Fibroblast of skin of abdomen (primary cell): Measurements from ENCODE around the gene GCSH. TPM values are rescaled to one million over a fixed set of nuclear protein-coding genes. Genes with fewer than 3 reads are reported as not detected.
A peak's percentile ranks its signal among the peaks of the same experiment; 100 is the strongest.
"Not testable (repeated sequence)": the region's sequence is repeated elsewhere in the genome, so short reads cannot be mapped to it uniquely, and the experiment has no call there.

ENCODE experiments used
- DNase-seq: peaks from one replicate; pipeline ENCODE4 v3.0.0-alpha.2; 2013
- polyA plus RNA-seq, 2 experiments: library from polyadenylated mRNA; unstranded; fragments of 120-200 nt; gene quantifications; one replicate each; pipeline ENCODE4 v1.2.1, GENCODE V29; 2013; ENCODE audit not compliant: insufficient read length in 2 of 2

Gene GCSH
- polyA plus RNA-seq (2013, experiment 1 of 2; ENCODE audit: insufficient read length): 38.6 TPM
- polyA plus RNA-seq (2013, experiment 2 of 2; ENCODE audit: insufficient read length): 39.9 TPM

DNA sequence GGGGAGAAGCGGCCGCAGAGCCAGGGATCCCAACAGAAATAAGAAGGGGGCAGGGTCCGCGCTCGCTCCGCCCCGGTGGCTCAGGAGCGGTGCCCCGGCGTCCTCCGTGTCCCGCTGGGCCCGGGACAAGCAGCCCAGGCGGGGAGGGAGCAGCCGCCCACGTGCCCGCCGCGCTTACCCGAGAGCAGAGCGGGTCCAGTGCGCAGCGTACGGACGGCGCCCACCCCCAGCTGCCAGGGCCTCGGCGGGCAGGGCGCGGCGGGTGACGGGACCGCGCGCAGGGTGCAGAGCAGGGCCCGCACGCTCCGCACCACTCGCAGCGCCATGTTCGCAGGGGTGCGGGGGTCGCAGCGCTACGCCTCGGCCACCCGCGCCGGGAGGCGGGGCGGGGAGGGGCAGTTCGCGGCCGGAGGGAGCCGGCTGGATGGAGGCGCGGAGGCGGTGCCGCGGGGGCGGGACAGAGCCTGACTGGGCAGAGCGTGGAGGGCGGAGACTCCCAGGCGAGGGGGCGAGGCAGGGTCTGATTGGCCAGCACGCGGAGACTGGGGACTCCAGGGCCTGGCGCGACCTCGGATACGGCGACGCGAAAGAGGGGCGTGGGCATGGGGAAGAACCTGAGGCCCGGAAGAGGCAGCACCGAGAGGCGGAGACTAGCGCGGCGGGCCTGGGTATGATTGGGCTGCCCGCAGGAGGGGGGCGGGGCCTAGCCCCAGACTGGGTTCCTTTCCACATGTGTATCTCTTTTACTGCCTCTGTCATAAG is at the start of gene GCSH:
Gene GCSH (minus strand): TSS at position 443 of the 762 bp plus-strand sequence. CDS start 117 bp downstream, at position 326.
- DNase-seq: peak; percentile 98

DNA sequence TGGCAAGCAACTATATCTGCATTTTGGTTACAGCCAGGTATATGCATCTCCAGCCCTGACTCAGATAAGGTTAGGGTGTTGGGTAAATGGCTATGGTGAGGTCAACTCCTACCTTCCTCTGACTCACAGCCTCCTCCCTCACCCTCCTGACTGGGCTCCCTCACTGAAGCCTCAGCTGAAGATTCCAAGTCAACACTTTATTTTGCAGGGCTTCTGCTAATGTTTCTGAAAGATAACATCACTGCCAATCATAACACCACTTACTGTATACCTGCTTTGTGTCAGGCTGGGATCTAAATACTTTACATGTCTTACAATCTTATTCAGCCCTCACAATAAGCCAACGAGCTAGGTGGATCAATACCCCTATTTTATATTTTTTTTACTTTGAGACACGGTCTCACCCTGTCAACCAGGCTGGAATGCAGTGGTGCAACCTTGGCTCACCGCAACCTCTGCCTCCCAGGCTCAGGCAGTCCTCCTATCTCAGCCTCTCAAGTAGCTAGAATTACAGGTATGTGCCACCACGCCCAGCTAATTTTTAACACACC is 47.8 kb upstream of the GCSH start:
- DNase-seq: no peak

DNA sequence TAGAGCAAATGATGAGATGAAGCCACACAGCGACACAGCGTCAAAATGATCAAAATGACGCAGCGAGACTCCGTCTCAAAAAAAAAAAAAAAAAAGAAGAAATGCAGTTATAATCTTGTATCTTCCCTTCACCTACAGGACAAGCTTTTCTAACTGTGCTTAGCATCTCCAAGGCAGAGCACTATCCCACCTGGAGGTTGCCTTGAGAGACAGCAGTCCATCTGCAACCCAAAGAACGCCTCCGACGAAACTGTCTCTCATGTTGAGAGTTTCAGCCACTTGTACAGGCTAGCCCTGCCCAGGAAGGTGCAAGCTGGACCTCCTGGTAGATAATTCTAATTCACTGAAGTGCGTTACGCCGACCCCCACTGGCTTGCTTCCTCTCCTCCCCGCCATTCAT is 46.7 kb upstream of the GCSH start:
- DNase-seq: no peak

DNA sequence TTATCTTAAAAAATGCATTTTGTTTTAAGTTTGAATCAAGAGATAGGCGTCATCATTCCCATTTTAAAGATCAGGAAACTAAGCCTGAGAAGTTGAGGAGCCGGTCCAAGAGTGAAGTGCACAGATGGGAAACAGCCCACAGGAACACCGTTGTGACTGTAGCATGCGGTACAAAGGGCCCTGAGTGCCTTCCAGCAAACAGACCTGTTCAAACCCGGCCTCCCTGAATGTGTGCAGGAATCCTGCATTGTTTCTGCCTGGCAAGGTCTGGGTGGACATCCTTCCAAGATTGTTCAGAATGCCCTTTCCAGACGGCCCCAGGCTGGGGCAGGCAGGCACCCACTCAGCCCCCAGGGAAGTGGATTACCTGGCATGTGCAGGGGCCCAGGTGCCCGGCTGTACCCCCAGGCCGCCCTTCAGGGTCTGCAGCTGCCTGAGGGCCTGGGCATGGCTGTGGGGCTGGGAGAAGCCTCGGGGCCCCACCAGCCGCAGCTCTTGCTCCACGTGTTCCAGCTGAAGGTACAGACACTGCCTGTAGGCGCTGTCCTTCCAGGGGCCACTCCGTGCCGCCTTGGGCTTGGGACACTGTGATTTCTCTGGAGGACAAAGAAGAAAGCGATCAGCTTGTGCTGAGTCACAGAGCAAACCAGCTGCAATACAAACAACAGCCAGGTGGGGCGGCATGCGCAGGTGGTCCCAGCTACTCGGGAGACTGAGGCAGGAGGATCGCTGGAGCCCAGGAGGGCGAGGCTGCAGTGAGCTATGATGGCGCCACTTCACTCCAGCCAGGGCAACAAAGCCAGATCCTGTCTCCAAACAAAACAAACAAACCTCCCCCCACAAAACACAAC is 45.0 kb upstream of the GCSH start:
- no peak for DNase-seq

DNA sequence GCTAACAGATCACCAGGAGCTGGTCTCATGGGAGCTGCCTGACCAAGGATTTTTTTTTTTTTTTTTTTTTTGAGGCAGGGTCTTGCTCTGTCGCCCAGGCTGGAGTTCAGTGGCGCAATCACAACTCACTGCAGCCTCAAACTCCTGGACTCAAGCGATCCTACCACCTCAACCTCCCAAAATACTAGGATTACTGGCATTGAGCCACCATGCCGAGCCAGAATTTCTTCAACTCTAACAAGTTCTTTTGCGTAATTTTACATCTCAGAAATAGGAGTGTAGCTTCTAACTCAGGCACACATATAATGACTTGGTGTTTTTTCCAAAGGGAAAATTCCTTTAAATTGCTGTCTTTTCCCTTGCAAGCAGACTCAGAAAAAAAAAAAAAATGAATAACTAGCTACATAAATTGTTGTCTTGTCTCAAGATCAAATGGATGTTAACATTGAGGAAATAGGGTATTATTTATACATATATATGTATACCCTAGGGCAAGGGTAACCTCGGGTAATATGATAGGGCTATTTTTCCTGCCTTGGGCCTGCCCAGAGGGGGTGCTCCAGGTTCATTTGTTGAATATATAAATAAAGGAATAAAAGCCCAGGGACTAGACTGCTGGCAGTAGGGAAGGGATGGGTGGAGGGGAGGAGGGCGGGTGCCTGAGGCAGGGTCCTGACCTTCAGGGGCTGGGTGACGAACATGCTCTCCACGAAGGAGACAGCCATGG is 42.8 kb upstream of the GCSH start:
- DNase-seq: no peak

DNA sequence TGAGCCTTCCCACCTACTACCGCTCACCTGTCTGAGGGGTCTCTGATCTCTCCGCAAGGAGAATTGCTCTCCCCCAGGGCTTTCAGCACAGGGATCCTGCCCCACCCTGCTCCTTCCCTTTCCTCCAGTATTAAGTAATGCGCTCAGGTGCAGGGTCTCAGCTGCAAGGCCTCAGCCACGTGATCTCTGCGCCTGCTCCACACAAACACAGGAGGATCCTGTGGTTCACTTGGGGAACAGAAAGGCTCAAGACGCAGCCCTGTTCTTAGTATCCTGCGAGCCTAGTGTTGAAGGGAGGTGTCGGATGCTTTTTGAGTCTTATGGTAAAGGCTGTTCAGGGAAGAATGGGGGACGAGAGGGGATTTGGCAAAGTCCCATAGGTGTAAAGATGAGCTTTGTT is 41.6 kb upstream of the GCSH start:
- no peak for DNase-seq

DNA sequence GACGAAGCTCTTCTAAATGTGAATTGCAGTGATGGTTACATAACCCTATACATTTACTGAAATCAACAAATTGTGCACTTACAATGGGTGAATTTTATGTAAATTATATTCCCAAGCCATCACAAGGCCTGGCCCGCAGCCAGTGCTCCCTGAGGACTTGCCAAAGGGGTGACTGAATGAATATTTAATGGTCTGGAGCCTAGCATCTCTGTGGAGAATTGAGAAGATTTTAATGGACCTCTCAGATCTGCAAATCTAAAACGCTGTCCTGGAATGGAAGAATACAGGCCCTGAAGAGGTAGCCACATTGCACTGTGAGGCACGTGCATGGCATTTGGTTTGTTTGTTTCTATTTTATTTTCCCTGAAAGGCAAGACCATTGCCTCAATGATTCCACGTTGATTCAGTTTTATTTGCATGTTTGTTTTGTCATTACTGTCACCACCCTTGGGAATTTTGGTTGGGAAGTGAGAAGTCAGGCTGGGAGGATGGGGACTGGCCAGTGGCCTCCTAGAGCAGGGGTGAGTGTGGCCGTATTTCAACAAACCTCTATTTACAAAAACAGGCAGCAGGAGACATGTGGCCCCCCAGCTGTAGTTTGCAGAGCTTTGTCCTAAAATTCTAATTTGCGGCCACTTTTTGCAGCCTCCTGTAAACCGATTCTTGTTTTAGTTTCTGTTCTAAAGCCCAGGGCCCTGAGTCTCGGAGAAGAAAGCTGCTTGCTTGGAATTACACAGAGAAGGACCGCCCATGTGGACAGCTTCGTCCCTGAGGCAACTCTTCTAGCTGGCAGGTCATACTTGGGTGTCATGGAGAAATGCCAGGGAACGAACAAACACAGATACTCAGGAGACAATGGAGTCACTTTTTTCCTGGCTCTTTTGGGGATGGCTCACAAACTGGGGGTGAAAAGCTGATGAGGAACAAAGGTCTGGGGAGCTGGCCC is 40.5 kb upstream of the GCSH start:
- no peak for DNase-seq

DNA sequence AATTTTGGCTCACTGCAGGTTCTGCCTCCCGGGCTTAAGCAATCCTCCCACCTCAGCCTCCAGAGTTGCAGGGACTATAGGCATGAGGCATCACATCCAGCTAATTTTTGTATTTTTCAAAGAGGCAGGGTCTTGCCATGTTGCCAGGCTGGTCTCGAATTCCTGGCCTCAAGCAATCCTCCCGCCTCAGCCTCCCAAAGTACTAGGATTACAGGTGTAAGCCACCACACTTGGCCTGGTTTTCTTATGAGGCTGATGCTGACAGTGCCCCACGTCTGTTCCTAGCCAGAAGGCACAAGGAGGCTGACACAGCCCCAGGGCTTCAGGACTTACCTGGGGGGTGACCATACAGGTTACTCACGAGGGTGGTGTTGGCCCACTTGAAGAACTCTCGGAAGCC is 33.9 kb upstream of the GCSH start:
- no peak for DNase-seq

DNA sequence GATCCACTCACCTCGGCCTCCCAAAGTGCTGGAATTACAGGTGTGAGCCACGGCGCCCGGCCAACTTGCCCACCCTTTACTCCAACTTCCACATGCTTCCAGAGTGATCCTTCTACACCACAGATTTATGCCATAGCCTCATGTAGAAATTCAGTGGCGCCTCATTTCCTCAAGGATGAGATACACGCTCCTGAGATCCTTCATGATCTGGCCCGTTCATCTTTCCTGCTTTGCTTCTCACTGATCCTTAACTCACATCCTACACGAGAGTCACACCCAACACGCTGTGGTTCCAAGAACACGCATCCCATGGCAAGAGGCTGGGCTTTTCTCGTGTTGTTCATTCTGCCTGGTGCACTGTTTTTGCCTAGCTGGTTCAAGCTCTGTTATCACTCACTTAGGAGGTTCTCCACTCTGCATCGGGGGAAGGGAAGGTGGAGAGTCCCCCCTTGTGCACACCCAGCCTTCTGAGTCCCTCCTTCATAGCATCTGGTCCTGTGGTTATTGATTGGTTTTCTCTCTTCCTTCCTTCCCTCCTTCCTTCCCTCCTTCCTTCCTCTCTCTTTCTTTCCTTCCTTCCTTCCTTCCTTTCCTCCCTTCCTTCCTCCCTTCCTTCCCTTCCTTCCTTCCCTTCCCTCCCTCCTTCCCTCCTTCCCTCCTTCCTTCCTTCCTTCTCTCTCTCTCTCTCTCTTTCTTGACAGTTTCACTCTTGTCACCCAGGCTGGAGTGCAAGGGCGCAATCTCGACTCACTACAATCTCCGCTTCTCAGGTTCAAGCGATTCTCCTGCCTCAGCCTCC is 32.7 kb upstream of the GCSH start:
- no peak for DNase-seq

DNA sequence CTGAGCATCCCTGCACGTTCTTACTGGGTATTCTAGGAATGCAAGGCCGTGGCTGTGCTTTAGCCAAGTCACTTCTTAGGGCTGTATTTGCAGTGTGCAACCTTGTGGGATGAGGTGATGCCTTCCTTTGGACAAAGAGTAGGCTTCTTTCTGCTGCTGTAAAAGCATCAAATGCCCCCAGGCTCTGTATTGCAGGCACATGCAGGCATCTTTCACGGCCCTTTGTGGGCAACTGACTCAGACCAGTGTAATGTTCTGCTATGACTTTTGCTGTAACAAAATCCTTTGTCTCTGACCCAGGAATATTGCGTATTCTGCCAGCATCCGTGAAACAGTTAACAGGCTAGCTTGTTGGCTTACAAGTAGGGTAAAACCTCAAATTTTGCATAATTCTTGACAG is 30.9 kb upstream of the GCSH start:
- DNase-seq: peak; percentile 4

DNA sequence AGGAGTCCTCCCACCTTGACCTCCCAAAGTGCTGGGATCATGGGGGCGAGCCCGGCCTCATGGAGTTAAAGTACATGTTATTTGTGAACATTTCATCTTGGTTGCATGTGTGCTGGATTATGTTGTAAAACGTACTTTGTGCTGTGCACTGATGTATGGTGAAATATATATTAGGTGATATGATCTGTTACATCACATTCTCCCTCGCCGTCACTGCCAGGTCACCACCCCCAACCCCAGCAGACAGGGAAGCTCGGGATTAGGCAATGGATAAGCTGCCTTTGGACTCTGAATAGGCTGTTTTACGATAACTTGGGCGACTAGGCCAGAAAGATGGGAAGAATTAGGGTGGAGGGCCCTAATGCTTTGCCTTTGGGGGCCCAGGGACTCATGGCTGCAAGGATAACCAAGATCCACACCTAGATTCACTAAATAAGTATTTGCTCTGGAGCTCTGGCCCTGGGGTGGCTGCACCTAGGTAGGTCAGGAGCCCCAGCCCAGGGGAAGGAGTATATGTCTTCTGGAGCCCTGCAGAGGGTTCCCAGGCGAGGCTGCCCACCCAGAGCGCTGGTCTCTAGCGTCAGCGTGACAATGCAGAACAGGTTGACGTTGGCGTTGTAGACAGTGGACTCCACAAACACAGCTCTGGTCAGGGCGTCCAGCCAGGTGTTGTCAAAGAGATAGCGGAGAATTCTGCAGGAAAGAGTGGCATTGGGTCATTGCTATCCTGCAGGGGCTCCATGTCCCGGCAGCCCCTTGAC is 27.1 kb upstream of the GCSH start:
- DNase-seq: no peak

DNA sequence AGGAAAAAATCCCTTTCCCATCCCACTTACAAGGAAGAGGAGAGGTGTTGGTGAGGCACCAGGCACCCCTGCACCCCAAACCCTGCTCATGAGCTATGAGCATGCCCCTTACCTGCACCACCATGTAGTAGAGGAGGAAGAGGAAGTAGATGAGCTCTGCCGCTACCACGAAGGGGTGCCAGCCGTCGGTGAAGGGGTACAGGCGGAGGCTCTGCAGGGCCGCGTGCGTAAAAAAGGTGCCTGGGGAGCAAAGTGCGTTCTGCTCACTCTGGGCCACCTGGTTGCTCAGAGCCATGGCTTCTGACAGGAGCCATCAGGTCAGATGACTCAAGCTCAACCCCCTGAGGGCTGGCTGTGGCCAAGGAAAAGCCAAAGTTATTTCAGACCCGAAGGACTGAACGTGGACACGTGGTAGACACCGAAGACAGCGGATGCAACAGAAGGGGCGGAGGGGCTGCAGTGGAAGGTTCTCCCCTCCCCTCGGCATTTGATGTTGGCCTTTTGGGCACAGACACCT is 25.3 kb upstream of the GCSH start:
- DNase-seq: no peak

DNA sequence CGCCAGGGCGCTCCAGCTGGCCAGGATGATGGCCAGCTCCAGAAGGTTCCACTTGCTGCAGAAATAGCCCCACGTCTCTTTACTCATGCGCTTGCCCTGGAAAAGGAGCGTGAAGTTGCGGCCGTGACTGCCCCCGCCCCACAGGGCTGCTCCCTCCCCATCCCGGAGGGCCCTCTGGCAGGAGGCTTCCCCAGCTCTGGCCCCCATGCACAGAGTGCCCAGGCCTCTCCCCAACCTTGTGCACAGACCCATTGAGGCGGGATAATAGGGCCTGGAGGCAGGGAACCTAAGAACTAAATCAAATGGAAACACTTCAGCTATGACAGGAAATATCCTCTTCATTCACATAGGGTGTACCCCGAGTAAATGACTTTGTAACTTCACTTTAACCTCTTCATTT is 21.2 kb upstream of the GCSH start:
- DNase-seq: no peak

DNA sequence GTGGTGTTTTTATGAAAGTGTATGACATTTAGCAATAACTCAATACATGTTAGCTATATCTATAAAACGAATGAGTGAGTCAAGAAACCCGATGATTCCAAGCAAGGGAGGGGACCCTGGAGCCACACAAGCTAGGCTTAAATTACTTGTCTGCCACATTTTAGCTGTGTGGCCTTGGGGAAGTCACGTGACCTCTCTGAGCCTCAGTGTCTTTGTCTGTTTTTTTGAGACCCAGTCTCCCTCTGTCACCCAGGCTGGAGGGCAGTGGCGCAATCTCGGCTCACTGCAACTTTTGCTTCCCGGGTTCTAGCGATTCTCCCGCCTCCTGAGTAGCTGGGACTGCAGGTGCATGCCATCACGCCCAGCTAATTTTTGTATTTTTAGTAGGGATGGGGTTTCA is 20.1 kb upstream of the GCSH start:
- DNase-seq: no peak

DNA sequence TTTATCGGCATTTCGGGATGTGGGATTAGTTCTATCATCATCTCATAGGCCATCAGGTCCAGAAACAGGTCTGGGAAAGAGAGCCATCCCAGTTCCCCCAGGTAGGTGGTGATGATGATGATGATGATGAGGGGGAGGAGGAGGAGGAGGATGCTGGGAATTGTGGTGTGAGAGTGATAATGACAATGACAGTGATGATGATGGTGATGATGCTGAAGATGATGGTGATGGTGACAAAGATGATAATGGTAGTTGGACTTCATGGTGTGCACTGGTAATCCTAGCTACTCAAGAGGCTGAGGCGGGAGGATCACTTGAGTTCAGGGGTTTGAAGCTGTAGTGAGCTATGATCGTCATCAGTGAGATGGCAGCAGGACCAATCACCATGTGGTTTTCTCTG is 16.3 kb upstream of the GCSH start:
- no peak for DNase-seq

DNA sequence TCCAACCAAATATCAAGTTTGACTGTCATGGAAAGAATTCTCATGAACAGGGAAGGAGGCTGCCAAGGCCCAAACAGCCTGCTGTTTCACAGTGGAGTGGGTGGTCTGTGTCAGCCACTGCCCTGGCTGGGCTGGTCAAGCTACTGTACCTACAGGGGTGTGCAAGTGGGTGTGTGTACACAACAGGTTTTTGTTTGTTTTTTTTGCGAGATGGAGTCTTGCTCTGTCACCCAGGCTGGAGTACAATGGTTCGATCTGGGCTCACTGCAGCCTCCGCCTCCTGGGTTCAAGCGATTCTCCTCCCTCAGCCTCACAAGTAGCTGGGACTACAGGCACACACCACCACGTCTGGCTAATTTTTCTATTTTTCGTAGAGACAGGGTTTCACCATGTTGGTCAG is 13.1 kb upstream of the GCSH start:
- DNase-seq: not testable (repeated sequence)

DNA sequence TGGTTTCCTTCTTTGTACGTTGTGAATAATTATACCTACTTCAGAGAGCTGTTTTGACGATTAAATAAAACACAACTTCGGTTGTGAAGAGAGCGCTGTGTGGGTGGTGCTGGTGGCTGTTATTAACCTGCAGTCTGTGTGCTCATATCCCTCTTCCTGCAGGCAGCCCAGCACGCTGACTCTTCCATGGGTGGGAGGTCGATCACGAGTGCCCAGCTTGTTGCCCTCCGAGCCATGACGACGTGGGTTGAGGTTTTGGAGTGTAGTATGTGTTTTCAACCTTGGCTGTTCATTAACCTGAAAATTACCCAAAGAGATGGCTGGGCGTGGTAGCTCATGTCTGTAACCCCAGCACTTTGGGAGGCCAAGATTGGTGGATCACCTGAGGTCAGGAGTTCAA is 11.3 kb upstream of the GCSH start:
- no peak for DNase-seq

DNA sequence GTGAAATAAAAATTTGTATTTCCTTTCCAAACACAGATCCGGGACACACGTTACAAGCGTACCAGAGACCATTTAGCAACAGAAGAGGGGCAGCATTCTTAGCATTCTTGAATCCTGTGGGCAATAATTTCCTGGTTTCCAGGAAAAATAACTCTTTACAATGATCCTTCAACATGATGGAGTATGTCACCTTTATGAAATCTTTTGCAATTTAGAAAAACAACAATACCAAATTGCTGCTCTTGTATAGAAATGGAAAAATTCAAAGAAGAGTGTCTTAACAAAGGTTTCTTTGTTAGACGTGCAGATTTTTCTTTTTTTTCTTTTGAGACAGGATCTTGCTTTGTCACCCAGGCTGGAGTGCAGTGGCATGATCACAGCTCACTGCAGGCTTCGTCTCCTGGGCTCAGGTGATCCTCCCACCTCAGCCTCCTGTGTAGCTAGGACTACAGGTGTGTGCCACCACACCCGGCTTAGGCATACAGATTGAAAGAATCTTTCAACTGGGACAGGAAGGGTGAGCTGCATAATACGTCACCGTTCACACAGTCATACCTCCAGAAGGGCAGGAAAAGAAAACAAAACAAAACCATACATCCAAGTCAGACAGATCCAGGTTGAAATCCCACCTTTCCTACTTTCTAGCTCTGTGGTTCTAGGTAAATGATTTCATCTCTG is 10.8 kb upstream of the GCSH start:
- no peak for DNase-seq

DNA sequence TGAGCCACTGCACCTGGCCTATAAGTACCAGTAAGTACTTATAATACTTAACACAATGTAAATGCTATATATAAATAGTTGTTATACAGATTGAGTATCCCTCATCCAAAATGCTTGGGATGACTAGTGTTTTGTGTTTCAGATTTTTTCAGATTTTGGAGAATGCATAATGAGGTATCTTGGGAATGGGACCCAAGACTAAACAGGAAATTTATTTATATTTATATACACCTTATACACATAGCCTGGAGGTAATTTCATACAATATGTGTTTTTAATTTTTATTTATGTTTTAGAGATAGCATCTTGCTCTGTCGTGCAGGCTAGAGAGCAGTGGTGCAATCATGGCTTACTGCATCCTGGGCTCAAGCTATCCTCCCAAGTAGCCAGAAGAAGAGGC is 9.8 kb upstream of the GCSH start:
- DNase-seq: no peak
